Activated CD8-positive, alpha-beta T cell treated with anti-CD3 and anti-CD28 coated beads, Interleukin-2, amount 10 ng/mL, durations not matched to agents 7 days and 5 days (primary cell): ENCODE measurements around the gene ARCN1. TPM values are rescaled to one million over a fixed set of nuclear protein-coding genes. Genes with fewer than 3 reads are reported as not detected.
A peak's percentile ranks its signal among the peaks of the same experiment; 100 is the strongest.
"Not testable (repeated sequence)": the region's sequence is repeated elsewhere in the genome, so short reads cannot be mapped to it uniquely, and the experiment has no call there.

Source experiments
- ATAC-seq: fragments of 150-1000 bp; cut with Tn5 transposase; one replicate; pipeline ENCODE4 v1.10.0; 2021; ENCODE audit warnings: moderate library complexity
- CTCF ChIA-PET: fragments of 350-600 bp; sonication (Branson Sonifier 250); formaldehyde crosslinking; loops from one replicate; lab custom pipeline; 2021; ENCODE audit warnings: antibody characterized with exemption; lab: Charles Lee
- POLR2A ChIA-PET: fragments of 350-600 bp; sonication (Branson Sonifier 250); formaldehyde crosslinking; loops from one replicate; lab custom pipeline; 2021; ENCODE audit warnings: antibody characterized with exemption; lab: Charles Lee
- DNase-seq: peaks from one replicate; pipeline ENCODE4 v3.0.0-alpha.2; 2020
- H3K27ac Mint-ChIP-seq: one replicate; pipeline ENCODE4 v1.8.0; 2021; ENCODE audit warnings: mild to moderate bottlenecking, mixed read lengths
- H3K27me3 Mint-ChIP-seq: one replicate; pipeline ENCODE4 v1.8.0; 2021; ENCODE audit warnings: low read depth, mixed read lengths
- H3K36me3 Mint-ChIP-seq: one replicate; pipeline ENCODE4 v1.8.0; 2021; ENCODE audit warnings: low read depth, mixed read lengths
- H3K4me1 Mint-ChIP-seq: one replicate; pipeline ENCODE4 v1.8.0; 2021; ENCODE audit warnings: low read depth, mixed read lengths
- H3K4me3 Mint-ChIP-seq: one replicate; pipeline ENCODE4 v1.8.0; 2021; ENCODE audit warnings: mild to moderate bottlenecking, mixed read lengths
- H3K9me3 Mint-ChIP-seq: one replicate; pipeline ENCODE4 v1.8.0; 2022; ENCODE audit warnings: mixed read lengths; ENCODE audit not compliant: insufficient read depth
- total RNA-seq, 2 experiments: library from RNA; stranded (reverse); gene quantifications; one replicate each; pipeline ENCODE4 v1.2.3, GENCODE V29; 2021

The ARCN1 gene
- total RNA-seq, 2 experiments from 2014 or later = 106 to 109 TPM

DNA sequence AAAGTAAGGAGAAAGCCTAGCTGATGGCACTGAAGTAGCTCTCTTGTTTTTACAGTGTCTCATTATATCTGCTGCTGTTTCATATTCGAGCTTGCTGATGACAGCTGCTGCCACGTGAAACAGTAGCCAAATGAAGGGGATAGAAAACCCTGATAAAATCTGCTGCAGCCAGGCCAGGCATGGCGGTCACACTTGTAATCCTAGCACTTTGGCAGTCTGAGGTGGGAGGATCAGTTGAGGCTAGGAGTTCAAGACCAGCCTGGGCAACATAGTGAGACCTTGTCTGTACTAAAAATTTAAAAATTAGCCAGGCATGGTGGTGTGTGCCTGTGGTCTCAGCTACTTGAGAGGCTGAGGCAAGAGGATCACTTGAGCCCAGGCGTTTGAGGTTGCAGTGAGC lies 19.9 kb upstream of the ARCN1 start:
- no peak overlapping the region for H3K4me3 Mint-ChIP-seq
- no peak overlapping the region for H3K27ac Mint-ChIP-seq
- DNase-seq (no peak), ATAC-seq (no peak)
- CTCF ChIA-PET = no interaction called here
- peaks cover 12% of the 10 kb centered on the region for H3K36me3 Mint-ChIP-seq
- no peaks in the 10 kb centered on the region for H3K27me3 Mint-ChIP-seq
- POLR2A ChIA-PET = interaction anchor here (0.6 kb wide), 1 partner anchor 79 kb away, joined by 3 read pairs; no protein-coding TSS in a partner anchor
- H3K9me3 Mint-ChIP-seq = no peaks in the 10 kb centered on the region
- H3K4me1 Mint-ChIP-seq = no peaks in the 10 kb centered on the region

DNA sequence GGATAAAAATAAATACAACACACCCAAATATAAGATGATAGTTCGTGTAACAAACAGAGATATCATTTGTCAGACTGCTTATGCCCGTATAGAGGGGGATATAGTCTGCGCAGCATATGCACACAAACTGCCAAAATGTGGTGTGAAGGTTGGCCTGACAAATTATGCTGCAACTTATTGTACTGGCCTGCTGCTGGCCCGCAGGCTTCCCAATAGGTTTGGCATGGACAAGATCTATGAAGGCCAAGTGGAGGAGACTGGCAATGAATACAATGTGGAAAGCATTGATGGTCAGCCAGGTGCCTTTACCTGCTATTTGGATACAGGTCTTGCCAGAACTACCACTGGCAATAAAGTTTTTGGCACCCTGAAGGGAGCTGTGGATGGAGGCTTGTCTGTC lies 11.4 kb upstream of the ARCN1 start:
- Mint-ChIP-seq H3K4me3 (no peak overlapping the region), H3K4me1 (peaks cover 10% of the 10 kb centered on the region), H3K9me3 (no peaks in the 10 kb centered on the region), H3K27ac (no peak overlapping the region), H3K36me3 (peaks cover 8% of the 10 kb centered on the region), H3K27me3 (no peaks in the 10 kb centered on the region)
- ChIA-PET POLR2A (no interaction called here), CTCF (no interaction called here)
- DNase-seq (no peak), ATAC-seq (no peak)

DNA sequence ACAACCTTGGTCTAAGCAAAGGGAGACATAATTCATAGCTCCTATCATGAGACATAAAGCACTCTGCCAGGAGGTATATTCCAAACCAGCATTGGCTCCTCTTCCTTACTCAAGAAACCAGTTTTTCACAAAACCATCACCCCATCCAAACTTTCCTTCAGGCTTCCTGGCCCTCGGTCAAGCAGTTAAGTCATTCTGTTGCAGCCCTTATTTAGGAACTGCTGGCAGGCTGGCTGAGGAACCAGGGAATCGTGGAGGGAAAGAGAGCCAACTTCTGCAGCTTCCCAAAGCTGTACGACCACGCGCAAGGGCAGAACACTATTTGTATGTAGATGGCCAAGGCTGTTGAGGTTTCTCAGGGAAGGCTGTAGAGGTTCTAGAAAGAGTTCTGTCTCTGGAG lies 7.2 kb upstream of the ARCN1 start:
- CTCF ChIA-PET = interaction anchor here (0.9 kb wide), 1 partner anchor 58 kb away, joined by 3 read pairs; no protein-coding TSS in a partner anchor
- H3K9me3 Mint-ChIP-seq = no peaks in the 10 kb centered on the region
- no peak for DNase-seq
- ATAC-seq = no peak
- peaks cover 16% of the 10 kb centered on the region for H3K4me1 Mint-ChIP-seq
- POLR2A ChIA-PET = no interaction called here
- H3K4me3 Mint-ChIP-seq = peak overlapping the region; percentile 93
- H3K36me3 Mint-ChIP-seq = no peaks in the 10 kb centered on the region
- peak overlapping the region; percentile 50 for H3K27ac Mint-ChIP-seq
- H3K27me3 Mint-ChIP-seq = no peaks in the 10 kb centered on the region

DNA sequence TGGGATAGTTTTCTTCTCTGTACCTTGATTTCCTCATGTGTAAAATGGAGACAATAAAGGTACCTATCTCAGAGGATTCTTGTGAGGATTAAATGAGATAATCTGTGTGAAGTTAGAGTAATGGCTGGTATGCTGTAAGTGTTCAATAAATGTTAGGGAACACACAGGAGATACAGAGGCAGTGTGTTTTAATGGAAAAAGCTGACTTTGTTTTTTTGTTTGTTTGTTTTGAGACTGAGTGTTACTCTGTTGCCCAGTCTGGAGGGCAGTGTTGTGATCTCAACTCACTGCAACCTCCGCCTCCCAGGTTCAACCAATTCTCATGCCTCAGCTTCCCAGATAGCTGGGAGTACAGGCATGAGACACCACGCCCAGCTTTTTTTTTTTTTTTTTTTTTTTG lies 2.5 kb upstream of the ARCN1 start:
- H3K27me3 Mint-ChIP-seq = no peaks in the 10 kb centered on the region
- ATAC-seq (no peak), DNase-seq (no peak)
- no peak overlapping the region for H3K27ac Mint-ChIP-seq
- ChIA-PET CTCF (interaction anchor here (1.4 to 2.9 kb wide), 2 partner anchors 25 to 77 kb away, joined by 3 to 8 read pairs; no protein-coding TSS in a partner anchor), POLR2A (no interaction called here)
- peaks cover 11% of the 10 kb centered on the region for H3K36me3 Mint-ChIP-seq
- H3K4me3 Mint-ChIP-seq = no peak overlapping the region
- peaks cover 36% of the 10 kb centered on the region for H3K4me1 Mint-ChIP-seq
- H3K9me3 Mint-ChIP-seq = no peaks in the 10 kb centered on the region

DNA sequence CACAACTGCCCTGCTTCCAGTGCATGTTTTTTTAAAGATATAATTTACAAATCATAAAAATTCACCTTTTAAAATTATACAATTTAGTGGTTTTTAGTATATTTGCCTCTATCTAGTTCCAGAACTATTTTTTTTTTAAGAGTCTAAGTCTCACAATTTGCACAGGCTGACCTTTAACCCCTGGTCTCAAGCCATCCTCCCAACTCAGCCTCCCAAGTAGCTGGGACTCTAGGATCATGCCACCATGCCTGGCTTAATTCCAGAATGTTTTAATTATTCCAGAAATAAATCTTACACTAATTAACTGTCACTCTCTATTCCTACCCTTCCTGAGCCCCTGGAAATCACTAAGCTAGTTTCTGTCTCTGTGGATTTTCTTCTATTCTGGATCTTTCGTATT lies 1.4 kb upstream of the ARCN1 start:
- no peak for DNase-seq
- Mint-ChIP-seq H3K27me3 (no peaks in the 10 kb centered on the region), H3K4me1 (peaks cover 40% of the 10 kb centered on the region), H3K36me3 (peaks cover 14% of the 10 kb centered on the region), H3K4me3 (no peak overlapping the region), H3K27ac (no peak overlapping the region), H3K9me3 (no peaks in the 10 kb centered on the region)
- POLR2A ChIA-PET = no interaction called here
- ATAC-seq = no peak
- CTCF ChIA-PET = interaction anchor here (2.9 kb wide), 1 partner anchor 24 kb away, joined by 8 read pairs; no protein-coding TSS in a partner anchor

DNA sequence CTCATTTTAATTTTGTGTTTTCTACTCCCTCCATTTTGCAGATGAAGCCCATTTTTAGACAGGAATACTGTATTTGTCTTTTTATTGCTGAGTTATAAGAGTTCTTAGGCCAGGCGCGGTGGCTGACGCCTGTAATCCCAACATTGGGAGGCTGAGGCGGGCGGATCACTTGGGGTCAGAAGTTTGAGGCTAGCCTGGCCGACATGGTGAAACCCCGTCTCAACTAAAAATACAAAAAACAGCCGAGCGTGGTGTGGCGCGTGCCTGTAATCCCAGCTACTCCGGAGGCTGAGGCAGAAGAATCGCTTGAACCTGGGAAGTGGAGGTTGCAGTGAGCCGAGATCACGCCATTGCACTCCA lies 528 bp upstream of the ARCN1 start:
- peak overlapping the region; percentile 94 for H3K4me3 Mint-ChIP-seq
- H3K27me3 Mint-ChIP-seq, ATAC-seq, H3K9me3 Mint-ChIP-seq: not testable (repeated sequence)
- ChIA-PET POLR2A (interaction anchor here (0.6 to 1.0 kb wide), 4 partner anchors 14 to 1243 kb away, joined by 3 read pairs; partner anchors contain the start of gene DDX6), CTCF (interaction anchor here (2.7 kb wide), 1 partner anchor 23 kb away, joined by 13 read pairs; no protein-coding TSS in a partner anchor)
- DNase-seq = peak; percentile 35
- peak overlapping the region; percentile 91 for H3K27ac Mint-ChIP-seq
- peaks cover 41% of the 10 kb centered on the region for H3K4me1 Mint-ChIP-seq
- H3K36me3 Mint-ChIP-seq = peaks cover 22% of the 10 kb centered on the region

DNA sequence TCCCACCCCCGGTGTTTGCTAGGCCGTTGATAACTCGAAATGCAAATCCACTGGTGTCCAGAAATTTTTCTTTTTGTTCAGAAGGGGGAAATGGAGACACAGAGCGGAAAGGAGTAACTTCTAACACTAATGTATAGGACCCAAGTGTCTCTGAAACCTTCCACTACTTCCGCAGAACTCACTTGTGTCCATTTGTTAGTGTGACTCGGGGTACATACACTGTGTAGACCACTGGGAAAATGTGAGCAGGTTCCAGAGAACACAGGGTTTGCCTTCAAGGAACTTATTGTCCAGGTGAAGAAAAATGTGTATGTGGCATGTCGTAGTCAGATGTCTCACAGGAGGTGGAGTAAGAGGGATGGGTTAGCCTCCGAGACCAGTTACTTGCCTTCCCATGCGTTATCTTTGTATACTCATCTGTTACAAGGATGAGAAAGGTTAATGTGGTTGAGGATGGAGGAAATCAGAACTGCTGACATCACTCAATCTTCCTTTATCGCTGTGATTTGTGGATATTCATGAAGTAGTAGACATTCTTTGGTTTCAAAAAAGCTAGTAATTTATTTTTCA lies 857 bp downstream of the ARCN1 start:
- CTCF ChIA-PET = interaction anchor here (1.0 to 2.7 kb wide), 5 partner anchors 22 to 766 kb away, joined by 3 to 13 read pairs (median 4); no protein-coding TSS in a partner anchor
- Mint-ChIP-seq H3K36me3 (peaks cover 28% of the 10 kb centered on the region), H3K4me3 (peak overlapping the region; percentile 94), H3K9me3 (no peaks in the 10 kb centered on the region), H3K27me3 (no peaks in the 10 kb centered on the region), H3K4me1 (peaks cover 47% of the 10 kb centered on the region), H3K27ac (peak overlapping the region; percentile 91)
- DNase-seq (peak; percentile 42), ATAC-seq (peak; percentile 57)
- POLR2A ChIA-PET = interaction anchor here (0.8 to 1.6 kb wide), 5 partner anchors 22 to 268 kb away, joined by 3 to 4 read pairs (median 3); partner anchors contain the start of genes CD3E and PHLDB1

DNA sequence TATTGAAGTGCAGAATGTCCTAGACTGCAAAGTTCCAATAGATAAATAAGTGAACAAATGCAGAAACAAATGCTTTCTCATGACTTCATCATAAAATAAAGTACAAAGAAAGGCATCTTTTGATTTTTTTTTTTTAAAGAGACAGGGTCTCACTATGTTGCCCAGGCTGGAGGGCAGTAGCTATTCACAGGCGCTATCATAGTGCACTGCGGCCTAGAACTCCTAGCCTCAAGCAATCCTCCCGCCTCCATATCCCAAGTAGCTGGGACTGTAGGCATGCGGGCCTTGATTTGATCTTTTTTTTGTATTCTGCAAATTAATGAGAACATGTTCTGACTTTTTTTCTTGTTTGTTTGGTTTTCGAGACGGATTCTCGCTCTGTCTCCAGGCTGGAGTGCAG lies 2.4 kb downstream of the ARCN1 start:
- Mint-ChIP-seq H3K4me1 (peaks cover 51% of the 10 kb centered on the region), H3K4me3 (no peak overlapping the region), H3K27me3 (no peaks in the 10 kb centered on the region), H3K9me3 (no peaks in the 10 kb centered on the region), H3K36me3 (peaks cover 31% of the 10 kb centered on the region), H3K27ac (no peak overlapping the region)
- no peak for ATAC-seq
- ChIA-PET CTCF (no interaction called here), POLR2A (no interaction called here)
- no peak for DNase-seq

DNA sequence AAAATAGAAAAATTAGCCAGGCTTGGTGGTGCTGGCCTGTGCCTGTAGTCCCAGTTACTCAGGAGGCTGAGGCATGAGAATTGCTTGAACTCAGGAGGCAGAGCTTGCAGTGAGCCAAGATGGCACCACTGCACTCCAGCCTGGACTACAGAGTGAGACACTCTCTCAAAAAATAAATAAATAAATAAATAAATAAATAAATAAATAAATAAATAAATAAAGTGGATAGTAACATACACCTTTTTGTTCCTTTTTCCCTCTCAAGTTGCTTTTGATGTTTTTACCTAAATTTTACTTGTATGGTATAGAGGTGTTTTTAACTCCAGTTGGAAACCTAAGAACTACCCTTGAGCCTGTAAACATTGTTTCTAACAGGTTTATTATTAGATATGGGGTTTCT lies 5.8 kb downstream of the ARCN1 start:
- H3K36me3 Mint-ChIP-seq = peaks cover 34% of the 10 kb centered on the region
- H3K9me3 Mint-ChIP-seq, H3K27ac Mint-ChIP-seq, H3K4me3 Mint-ChIP-seq, H3K27me3 Mint-ChIP-seq, POLR2A ChIA-PET, ATAC-seq, DNase-seq: not testable (repeated sequence)
- CTCF ChIA-PET = interaction anchor here (1.2 kb wide), 1 partner anchor 17 kb away, joined by 3 read pairs; no protein-coding TSS in a partner anchor
- peaks cover 39% of the 10 kb centered on the region for H3K4me1 Mint-ChIP-seq

DNA sequence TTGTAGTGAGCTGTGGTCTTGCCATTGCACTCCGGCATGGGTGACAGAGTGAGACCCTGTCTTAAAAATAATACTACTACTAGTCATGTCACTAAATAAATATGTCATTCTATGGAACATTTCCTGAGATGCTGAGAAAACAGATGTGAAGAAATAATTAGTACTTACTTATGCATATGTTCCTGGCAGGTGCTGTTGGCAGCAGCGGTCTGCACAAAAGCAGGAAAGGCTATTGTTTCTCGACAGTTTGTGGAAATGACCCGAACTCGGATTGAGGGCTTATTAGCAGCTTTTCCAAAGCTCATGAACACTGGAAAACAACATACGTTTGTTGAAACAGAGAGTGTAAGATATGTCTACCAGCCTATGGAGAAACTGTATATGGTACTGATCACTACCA lies 8.8 kb downstream of the ARCN1 start:
- Mint-ChIP-seq H3K36me3 (peaks cover 44% of the 10 kb centered on the region), H3K9me3 (no peaks in the 10 kb centered on the region), H3K27ac (no peak overlapping the region), H3K4me3 (no peak overlapping the region), H3K4me1 (peaks cover 14% of the 10 kb centered on the region), H3K27me3 (no peaks in the 10 kb centered on the region)
- ATAC-seq (no peak), DNase-seq (no peak)
- ChIA-PET CTCF (no interaction called here), POLR2A (no interaction called here)

DNA sequence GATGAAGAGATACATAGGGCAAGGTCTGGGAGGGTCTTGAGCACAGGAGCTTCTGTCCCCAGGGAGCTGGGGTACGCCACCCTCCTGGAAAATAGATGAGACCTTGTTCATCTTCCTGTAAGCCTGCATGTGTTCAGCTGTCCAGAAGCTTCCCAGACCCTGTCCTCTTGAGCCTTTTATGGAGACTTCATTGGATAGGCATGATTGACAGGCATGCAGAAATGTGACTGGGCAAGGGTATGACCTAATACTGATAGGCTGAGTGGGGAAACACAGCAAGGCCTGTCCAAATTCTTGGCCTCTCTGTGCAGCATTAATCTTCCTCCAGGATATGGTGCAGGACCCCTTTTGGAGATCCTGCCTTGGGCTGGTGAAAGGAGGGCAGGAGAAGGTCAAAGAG lies 15.7 kb downstream of the ARCN1 start:
- no peak for DNase-seq
- no peak for ATAC-seq
- POLR2A ChIA-PET = no interaction called here
- CTCF ChIA-PET = no interaction called here
- H3K27me3 Mint-ChIP-seq = no peaks in the 10 kb centered on the region
- no peak overlapping the region for H3K27ac Mint-ChIP-seq
- peaks cover 56% of the 10 kb centered on the region for H3K36me3 Mint-ChIP-seq
- no peaks in the 10 kb centered on the region for H3K4me1 Mint-ChIP-seq
- H3K4me3 Mint-ChIP-seq = no peak overlapping the region
- no peaks in the 10 kb centered on the region for H3K9me3 Mint-ChIP-seq

DNA sequence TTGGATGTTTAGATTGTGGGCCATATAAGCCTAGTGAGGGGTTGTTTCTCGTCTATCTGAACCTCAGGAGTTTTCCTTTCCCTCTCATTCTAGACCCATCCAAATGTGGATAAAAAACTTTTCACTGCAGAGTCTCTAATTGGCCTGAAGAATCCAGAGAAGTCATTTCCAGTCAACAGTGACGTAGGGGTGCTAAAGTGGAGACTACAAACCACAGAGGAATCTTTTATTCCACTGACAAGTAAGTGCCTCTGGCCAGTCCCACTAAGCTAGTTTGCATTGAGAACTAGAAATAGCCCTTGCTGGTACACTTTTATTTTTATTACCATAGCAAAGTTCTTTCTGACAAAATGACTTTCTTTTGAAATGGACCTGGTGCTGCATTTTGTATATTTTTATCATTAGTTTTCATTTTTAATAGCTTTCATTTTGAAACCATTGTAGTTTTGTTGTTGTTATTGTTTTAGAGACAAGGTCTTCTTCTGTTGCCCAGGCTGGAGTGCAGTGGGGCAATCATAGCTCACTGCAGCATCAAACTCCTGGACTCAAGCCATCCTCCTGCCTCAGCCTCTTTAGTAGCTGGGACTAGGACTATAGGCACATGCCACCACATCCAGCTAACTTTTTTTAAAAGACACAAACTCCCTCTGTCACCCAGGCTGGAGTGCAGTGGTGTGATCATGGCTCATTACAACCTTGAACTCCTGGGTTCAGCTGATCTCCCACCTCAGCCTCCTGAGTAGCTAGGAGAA lies 20.6 kb downstream of the ARCN1 start:
- Mint-ChIP-seq H3K27me3 (no peaks in the 10 kb centered on the region), H3K27ac (no peak overlapping the region), H3K4me1 (peaks cover 23% of the 10 kb centered on the region), H3K9me3 (no peaks in the 10 kb centered on the region), H3K36me3 (peaks cover 60% of the 10 kb centered on the region), H3K4me3 (no peak overlapping the region)
- CTCF ChIA-PET = interaction anchor here (1.1 to 8.0 kb wide), 8 partner anchors 8 to 153 kb away, joined by 3 to 168 read pairs (median 4); partner anchors contain the start of gene PHLDB1
- ATAC-seq (no peak), DNase-seq (no peak)
- POLR2A ChIA-PET = interaction anchor here (0.8 kb wide), 1 partner anchor 13 kb away, joined by 3 read pairs; no protein-coding TSS in a partner anchor
